B cell (primary cell): ENCODE measurements around the gene DEFB131A. TPM values are rescaled to one million over a fixed set of nuclear protein-coding genes. Genes with fewer than 3 reads are reported as not detected.

Source experiments
- polyA plus RNA-seq: library from polyadenylated mRNA; depleted of rRNA; stranded (reverse); fragments of >200 nt; gene quantifications from 2 replicates; pipeline ENCODE4 v1.2.3, GENCODE V29; 2012
- small RNA-seq: library from RNA; depleted of rRNA; stranded (forward); fragments of <200 nt; gene quantifications from one replicate; pipeline ENCODE3, GENCODE V24; 2012; ENCODE audit warnings: low replicate concordance, low read depth; ENCODE audit not compliant: insufficient read length
- total RNA-seq, 2 donors: library from RNA; stranded (reverse); fragments of 120-200 nt in 1 of 2; gene quantifications; 1 replicate in 1 of 2; 2 replicates in 1 of 2; pipeline versions ENCODE4 v1.2.3 to v1.2.4, GENCODE V29; 2013 to 2022

The DEFB131A gene
- total and polyA plus RNA-seq, 2 donors (not counting 1 experiment from before 2014, with no cell fraction given): not detected

Small RNA genes within 50 kb of the gene (small RNA-seq; reads per million reads assigned to genes)
- gene RNA5SP153: not detected

Other genes starting within 250 kb of the DEFB131A start
- not detected in 2 replicates for gene USP17L10, start 233.8 kb upstream of the DEFB131A start, total RNA-seq
- gene USP17L10, start 233.8 kb upstream of the DEFB131A start, polyA plus RNA-seq: not detected in 2 replicates
- gene USP17L11, start 229.0 kb upstream of the DEFB131A start, total RNA-seq: not detected in 2 replicates
- not detected in 2 replicates for gene USP17L11, start 229.0 kb upstream of the DEFB131A start, polyA plus RNA-seq
- gene USP17L12, start 224.3 kb upstream of the DEFB131A start, total RNA-seq: not detected in 2 replicates
- not detected in 2 replicates for gene USP17L12, start 224.3 kb upstream of the DEFB131A start, polyA plus RNA-seq
- gene USP17L13, start 219.5 kb upstream of the DEFB131A start, total RNA-seq: not detected in 2 replicates
- not detected in 2 replicates for gene USP17L13, start 219.5 kb upstream of the DEFB131A start, polyA plus RNA-seq
- not detected in 2 replicates for gene USP17L15, start 210.0 kb upstream of the DEFB131A start, total RNA-seq
- not detected in 2 replicates for gene USP17L15, start 210.0 kb upstream of the DEFB131A start, polyA plus RNA-seq
- gene USP17L17, start 200.5 kb upstream of the DEFB131A start, total RNA-seq: not detected in 2 replicates
- not detected in 2 replicates for gene USP17L17, start 200.5 kb upstream of the DEFB131A start, polyA plus RNA-seq
- gene USP17L18, start 195.8 kb upstream of the DEFB131A start, total RNA-seq: not detected in 2 replicates
- gene USP17L18, start 195.8 kb upstream of the DEFB131A start, polyA plus RNA-seq: not detected in 2 replicates
- gene USP17L19, start 191.0 kb upstream of the DEFB131A start, total RNA-seq: not detected in 2 replicates
- gene USP17L19, start 191.0 kb upstream of the DEFB131A start, polyA plus RNA-seq: not detected in 2 replicates
- gene USP17L20, start 186.3 kb upstream of the DEFB131A start, total RNA-seq: not detected in 2 replicates
- gene USP17L20, start 186.3 kb upstream of the DEFB131A start, polyA plus RNA-seq: not detected in 2 replicates
- gene USP17L21, start 181.5 kb upstream of the DEFB131A start, total RNA-seq: not detected in 2 replicates
- not detected in 2 replicates for gene USP17L21, start 181.5 kb upstream of the DEFB131A start, polyA plus RNA-seq
- not detected in 2 replicates for gene USP17L22, start 176.8 kb upstream of the DEFB131A start, total RNA-seq
- gene USP17L22, start 176.8 kb upstream of the DEFB131A start, polyA plus RNA-seq: not detected in 2 replicates
- not detected in 2 replicates for gene USP17L24, start 119.2 kb upstream of the DEFB131A start, total RNA-seq
- not detected in 2 replicates for gene USP17L24, start 119.2 kb upstream of the DEFB131A start, polyA plus RNA-seq
- not detected in 2 replicates for gene USP17L25, start 114.5 kb upstream of the DEFB131A start, total RNA-seq
- gene USP17L25, start 114.5 kb upstream of the DEFB131A start, polyA plus RNA-seq: not detected in 2 replicates
- not detected in 2 replicates for gene USP17L26, start 109.8 kb upstream of the DEFB131A start, total RNA-seq
- not detected in 2 replicates for gene USP17L26, start 109.8 kb upstream of the DEFB131A start, polyA plus RNA-seq
- not detected in 2 replicates for gene USP17L5, start 105.0 kb upstream of the DEFB131A start, total RNA-seq
- gene USP17L5, start 105.0 kb upstream of the DEFB131A start, polyA plus RNA-seq: not detected in 2 replicates
- not detected in 2 replicates for gene USP17L27, start 100.3 kb upstream of the DEFB131A start, total RNA-seq
- gene USP17L27, start 100.3 kb upstream of the DEFB131A start, polyA plus RNA-seq: not detected in 2 replicates
- gene USP17L28, start 95.5 kb upstream of the DEFB131A start, total RNA-seq: not detected in 2 replicates
- gene USP17L28, start 95.5 kb upstream of the DEFB131A start, polyA plus RNA-seq: not detected in 2 replicates
- not detected in 2 replicates for gene USP17L29, start 90.8 kb upstream of the DEFB131A start, total RNA-seq
- not detected in 2 replicates for gene USP17L29, start 90.8 kb upstream of the DEFB131A start, polyA plus RNA-seq
- not detected in 2 replicates for gene USP17L30, start 81.3 kb upstream of the DEFB131A start, total RNA-seq
- not detected in 2 replicates for gene USP17L30, start 81.3 kb upstream of the DEFB131A start, polyA plus RNA-seq